ENCODE data around the gene ACTL6A. TPM values are rescaled to one million over a fixed set of nuclear protein-coding genes. Genes with fewer than 3 reads are reported as not detected.

Gene ACTL6A
- total RNA-seq, 2 donors from 2014 or later = 31.9 to 33.0 TPM

DNA sequence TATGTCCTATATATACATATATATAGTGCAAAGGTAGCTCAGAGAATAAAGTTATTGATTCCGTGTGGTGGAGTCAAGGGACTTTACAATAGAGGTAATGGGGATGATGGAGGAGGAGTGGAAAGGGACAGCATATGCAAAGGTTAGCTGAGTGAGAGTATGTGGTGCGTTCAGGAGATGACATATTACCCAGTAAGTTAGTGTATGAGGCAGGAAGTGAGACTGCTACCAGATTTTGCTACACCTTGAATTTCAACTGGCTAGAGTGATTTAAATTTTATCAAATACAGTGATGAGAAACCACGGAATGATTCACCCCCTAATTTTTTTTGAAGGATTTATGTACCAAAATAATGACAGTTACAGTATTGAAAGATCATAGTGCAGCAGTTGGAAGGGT lies 2.8 kb downstream of the ACTL6A start:
- ATAC-seq (no peak), DNase-seq (no peak)
- intact Hi-C loops (cut with DNase I, micrococcal nuclease) = no loop called here

DNA sequence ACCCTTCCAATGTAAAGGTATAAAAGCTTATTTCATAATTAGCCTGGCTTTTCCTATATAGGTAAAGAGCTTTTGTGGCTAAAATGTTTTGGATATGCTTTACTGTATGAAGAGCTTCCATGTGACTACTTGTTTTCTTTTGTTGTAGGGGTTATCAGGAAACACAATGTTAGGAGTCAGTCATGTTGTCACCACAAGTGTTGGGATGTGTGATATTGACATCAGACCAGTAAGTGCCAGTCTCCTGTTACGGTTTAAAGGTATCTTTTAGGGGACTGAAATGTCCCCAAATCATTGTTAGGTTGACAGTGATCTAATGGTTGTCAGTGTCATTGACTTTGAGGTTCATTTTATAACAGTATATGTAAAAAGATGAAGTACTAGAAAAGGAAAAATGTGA lies 18.3 kb downstream of the ACTL6A start:
- no peak for DNase-seq
- intact Hi-C loops (cut with DNase I, micrococcal nuclease) = no loop called here
- ATAC-seq = no peak

DNA sequence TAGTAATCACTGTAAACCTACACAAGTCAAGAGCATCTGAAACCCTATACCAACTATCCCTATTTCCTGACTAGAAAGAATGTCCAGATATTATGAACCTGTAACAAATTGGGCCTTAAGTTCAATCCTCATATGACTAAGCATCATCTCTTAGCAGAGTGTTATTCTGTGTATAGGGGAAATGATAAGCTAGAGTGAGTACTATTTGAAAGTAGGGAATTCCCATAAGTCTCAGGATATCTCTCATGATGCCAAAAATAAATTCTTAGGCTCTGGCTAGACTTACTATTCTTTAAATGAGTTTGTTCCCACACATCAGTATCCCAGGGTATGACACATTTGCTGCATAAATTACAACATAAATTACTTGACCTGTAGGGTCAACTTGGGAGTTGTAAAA lies 26.4 kb downstream of the ACTL6A start:
- intact Hi-C loops (cut with DNase I, micrococcal nuclease) = no loop called here
- no peak for DNase-seq
- ATAC-seq = no peak

DNA sequence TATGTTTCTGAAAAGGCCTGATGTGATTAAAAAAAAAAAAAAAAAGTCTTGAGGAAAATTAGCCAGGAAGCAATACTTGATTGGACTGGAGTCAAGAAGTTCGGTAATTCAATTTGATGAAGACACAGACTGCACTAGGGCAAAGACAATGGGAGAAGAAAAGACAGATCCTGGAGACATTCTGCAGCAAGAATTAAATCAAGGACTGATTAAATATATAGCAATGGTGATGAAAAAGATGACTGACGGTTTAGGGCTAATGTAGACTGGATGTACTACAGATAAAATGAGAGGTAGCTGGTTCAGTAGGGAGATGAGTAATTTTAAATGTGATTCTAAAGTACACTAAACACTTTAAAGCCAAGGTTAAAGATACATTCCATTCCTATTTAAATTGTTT lies 27.9 kb downstream of the ACTL6A start:
- DNase-seq (no peak), ATAC-seq (no peak)
- intact Hi-C loops (cut with DNase I, micrococcal nuclease) = no loop called here

DNA sequence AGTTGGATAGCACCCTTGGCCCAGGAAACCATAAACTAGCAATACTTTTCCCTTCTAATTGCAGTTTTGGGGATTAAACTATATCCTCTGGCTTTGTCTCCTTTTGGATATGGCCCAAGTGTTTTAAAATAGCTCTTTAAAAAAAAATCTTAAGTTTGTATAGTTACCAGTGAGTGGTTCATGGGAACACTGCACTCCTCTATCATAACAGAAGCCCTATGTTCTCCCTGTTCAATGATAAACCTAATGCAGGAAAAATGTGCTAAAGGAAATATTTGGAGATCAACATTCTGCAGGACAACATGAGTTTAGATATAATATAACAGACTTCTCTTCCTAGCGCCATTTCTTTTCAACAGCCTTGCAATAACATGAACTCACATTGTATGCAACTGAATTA lies 28.6 kb downstream of the ACTL6A start:
- ATAC-seq = no peak
- intact Hi-C loops (cut with DNase I, micrococcal nuclease) = no loop called here
- no peak for DNase-seq

DNA sequence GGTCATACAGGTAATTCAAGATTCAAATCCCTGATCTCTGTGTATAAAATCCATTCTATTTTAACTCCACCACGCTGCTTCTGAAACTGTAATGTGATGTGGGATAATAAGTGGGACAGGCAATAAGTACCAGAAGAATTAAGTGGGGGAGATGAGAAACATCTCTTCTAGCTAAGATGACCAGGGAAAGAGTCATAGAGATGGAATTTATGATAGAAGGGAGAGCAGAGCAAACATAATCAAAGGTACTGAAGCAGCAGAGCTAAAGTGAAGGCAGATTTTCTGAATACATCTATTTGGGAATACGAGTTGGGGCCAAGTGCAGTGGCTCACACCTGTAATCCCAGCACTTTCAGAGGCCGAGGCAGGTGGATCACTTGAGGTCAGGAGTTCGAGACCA lies 36.8 kb downstream of the ACTL6A start:
- intact Hi-C loops (cut with DNase I, micrococcal nuclease) = no loop called here
- no peak for ATAC-seq
- no peak for DNase-seq

GRCh38 chr3:179603321-179603720 lies 40.6 kb downstream of the ACTL6A start:
- no peak for ATAC-seq
- intact Hi-C loops (cut with DNase I, micrococcal nuclease) = no loop called here

DNA sequence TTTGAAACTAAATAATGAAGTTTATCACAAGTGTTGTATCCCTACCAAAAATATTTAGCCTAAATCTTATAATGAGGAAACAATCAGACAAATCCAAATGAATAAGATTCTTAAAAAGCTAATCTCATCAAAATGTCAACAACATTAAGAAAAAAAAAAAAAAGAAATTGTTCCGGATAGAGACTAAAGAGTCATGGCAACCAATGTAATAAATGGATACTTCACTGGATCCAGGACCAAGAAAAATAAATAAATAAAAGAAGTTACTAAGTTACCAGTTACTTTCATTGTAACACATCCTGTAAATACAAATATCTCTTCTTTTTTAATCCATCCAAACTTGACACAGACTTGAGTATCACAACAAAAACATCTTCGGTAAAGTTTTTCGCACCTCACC lies 41.1 kb downstream of the ACTL6A start:
- intact Hi-C loops (cut with DNase I, micrococcal nuclease) = no loop called here
- no peak for DNase-seq

More at GRCh38 chr3:179603321-179603720, 40.6 kb downstream of the ACTL6A start:
- no peak for DNase-seq

DNA sequence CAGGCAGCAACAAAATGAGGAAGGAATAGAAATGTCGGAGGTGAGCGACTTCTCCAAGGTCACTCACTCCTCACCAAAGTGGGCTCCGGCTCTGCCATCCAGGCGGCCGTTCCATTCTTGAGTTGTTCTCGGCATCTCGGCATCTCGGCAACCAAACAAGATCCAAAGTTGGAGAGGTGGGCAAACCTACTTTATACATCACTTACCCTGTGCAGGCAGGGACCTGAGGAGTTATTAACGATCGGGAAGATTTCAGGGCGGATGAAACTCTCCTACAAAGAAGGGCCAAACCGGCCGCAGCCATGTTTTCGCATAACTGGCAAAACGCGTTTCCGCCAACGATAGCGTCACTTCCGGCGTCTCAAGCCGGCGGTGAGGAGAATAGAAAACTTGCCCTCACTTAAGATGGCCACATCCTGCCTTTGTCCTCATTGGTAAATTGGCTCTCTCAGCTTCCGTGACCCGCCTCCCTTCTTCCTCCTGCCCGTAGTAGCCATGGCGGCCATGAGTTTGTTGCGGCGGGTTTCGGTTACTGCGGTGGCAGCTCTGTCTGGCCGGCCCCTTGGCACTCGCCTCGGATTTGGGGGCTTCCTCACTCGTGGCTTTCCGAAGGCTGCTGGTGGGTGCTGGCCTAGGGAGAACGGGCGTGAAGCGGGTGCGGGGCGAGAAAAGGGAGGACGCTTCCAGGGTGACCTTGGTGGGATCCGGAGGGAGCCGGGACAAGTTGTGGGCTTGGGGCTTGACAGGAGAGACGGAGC lies 41.8 kb downstream of the ACTL6A start, which contains the start of the genes MRPL47 and NDUFB5:
Gene MRPL47 (minus strand): TSS at position 318 of the 758 bp plus-strand sequence. CDS start 14 bp downstream, at position 304.
Gene NDUFB5 (plus strand): TSS at position 474 of the 758 bp plus-strand sequence. CDS start 22 bp downstream, at position 496.
- peak; percentile 100 for ATAC-seq
- intact Hi-C loops (cut with DNase I, micrococcal nuclease) = no loop called here
- DNase-seq = peak; percentile 93 to 95

More for the DNA sequence above, 41.1 kb downstream of the ACTL6A start:
- ATAC-seq = peak; percentile 5

- intact Hi-C loops (cut with DNase I, micrococcal nuclease) = no loop called here
- no peak for ATAC-seq
- DNase-seq = no peak
These were observed 43.9 kb downstream of the ACTL6A start for GRCh38 chr3:179606534-179607085.

- intact Hi-C loops (cut with DNase I, micrococcal nuclease) = no loop called here
- ATAC-seq = no peak
- DNase-seq = no peak
These were observed 46.4 kb downstream of the ACTL6A start for GRCh38 chr3:179608931-179609720.

GRCh38 chr3:179610066-179610465 lies 47.3 kb downstream of the ACTL6A start:
- ATAC-seq (no peak), DNase-seq (no peak)
- intact Hi-C loops (cut with DNase I, micrococcal nuclease) = loop anchor here in 1 of 2 donors (10.0 kb wide), 1 partner anchor 995 kb away; the partner anchor contains the start of gene TTC14

GRCh38 chr3:179613807-179614206 lies 51.1 kb downstream of the ACTL6A start:
- no peak for DNase-seq
- intact Hi-C loops (cut with DNase I, micrococcal nuclease) = loop anchor here in 1 of 2 donors (10.0 kb wide), 1 partner anchor 991 kb away; the partner anchor contains the start of gene TTC14
- no peak for ATAC-seq

DNA sequence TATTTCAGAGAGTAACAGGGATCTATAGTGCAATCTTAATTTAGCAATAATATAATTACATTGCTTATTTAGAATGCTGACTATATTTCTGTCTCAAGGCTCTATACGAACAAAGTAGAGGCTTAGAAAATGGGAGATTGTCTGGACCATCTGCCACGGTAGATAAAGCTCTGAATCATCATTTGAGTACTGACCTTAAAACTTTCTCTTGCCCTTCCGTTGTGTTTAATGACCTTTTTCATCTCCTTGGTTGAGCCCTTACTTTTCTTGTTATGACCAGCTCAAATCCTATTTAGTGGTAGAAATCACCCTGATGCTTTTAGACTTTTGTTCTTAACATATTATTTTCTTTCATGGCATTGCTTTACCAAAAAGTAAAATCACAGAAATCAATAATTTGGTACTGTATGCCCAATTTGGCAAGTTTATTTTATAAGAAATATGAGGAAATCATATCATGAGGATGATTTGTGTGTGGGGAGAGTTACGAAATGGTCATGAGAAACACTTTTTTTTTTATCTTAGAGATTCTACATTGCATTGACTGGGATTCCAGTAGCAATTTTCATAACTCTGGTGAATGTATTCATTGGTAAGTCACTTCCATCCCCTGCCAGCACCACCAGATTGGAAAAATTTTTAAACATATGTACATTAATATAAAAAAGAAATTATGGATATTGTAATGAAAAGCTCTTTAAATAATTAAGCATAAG lies 52.9 kb downstream of the ACTL6A start:
- DNase-seq = no peak
- intact Hi-C loops (cut with DNase I, micrococcal nuclease) = loop anchor here in 1 of 2 donors (10.0 kb wide), 1 partner anchor 989 kb away; the partner anchor contains the start of gene TTC14
- ATAC-seq = no peak

DNA sequence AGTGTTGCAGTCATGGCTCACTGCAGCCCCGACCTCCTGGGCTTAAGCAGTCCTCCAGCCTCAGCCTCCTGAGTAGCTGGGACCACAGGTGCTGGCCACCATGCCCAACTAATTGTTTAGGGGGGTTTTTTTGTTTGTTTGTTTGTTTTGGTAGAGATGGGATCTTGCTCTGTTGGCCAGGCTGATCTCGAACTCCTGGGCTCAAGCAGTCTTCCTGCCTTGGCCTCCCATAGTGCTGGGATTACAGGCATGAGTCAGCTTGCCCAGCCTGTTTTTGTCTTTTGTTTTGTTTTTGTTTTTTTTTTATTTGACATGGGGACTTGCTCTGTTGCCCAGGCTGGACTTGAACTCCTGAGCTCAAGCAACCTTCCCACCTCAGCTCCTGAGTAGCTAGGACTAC lies 59.3 kb downstream of the ACTL6A start:
- ATAC-seq (no peak), DNase-seq (no peak)
- intact Hi-C loops (cut with DNase I, micrococcal nuclease) = no loop called here

DNA sequence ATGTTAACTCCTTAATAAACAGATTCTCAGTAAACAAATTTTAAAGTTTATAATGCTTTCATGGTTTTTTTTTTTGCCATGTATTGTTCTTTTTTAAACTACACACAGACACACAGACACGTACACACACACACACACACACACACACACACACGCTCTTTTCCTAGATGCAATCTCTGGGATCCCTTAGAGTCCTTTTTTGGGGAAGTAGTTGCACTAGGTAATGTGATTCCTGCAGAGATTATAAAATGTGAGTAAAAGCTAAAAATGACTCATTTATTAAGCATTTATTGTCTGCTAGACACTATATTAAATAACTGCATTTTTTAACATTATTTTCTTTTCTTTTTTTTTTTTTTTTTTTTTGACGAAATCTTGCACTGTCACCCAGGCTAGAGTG lies 61.7 kb downstream of the ACTL6A start:
- no peak for DNase-seq
- intact Hi-C loops (cut with DNase I, micrococcal nuclease) = no loop called here
- ATAC-seq = no peak

- ATAC-seq (no peak), DNase-seq (no peak)
- intact Hi-C loops (cut with DNase I, micrococcal nuclease) = no loop called here
These were observed 68.2 kb downstream of the ACTL6A start for GRCh38 chr3:179630753-179631451.
